GM12865 (cell line): ENCODE measurements around the gene ABL1.

ENCODE experiments used
- DNase-seq: peaks from one replicate; pipeline ENCODE4 v3.0.0; 2010; ENCODE audit warnings: low read depth
- H3K4me3 ChIP-seq: 2 replicates; pipeline ENCODE4 v1.5.1; 2011; ENCODE audit warnings: mild to moderate bottlenecking, low read depth, low read length, control low read depth
- CTCF ChIP-seq: IDR thresholded peaks from 2 replicates; pipeline ENCODE4 v1.5.1; 2011; ENCODE audit warnings: low read length, control low read depth, low read depth, inconsistent platforms; ENCODE audit not compliant: insufficient read depth; ENCODE audit errors: missing control alignments

Gene ABL1

GRCh38 chr9:130882696-130883225 is 47.7 kb downstream of the ABL1 start:
- DNase-seq = no peak
- no peak for TF ChIP-seq CTCF
- H3K4me3 ChIP-seq = no peak overlapping the region

GRCh38 chr9:130883479-130883878 is 48.4 kb downstream of the ABL1 start:
- TF ChIP-seq CTCF = no peak
- DNase-seq = no peak
- H3K4me3 ChIP-seq = no peak overlapping the region

GRCh38 chr9:130884111-130884531 is 49.1 kb downstream of the ABL1 start:
- TF ChIP-seq CTCF = no peak
- no peak for DNase-seq
- no peak overlapping the region for H3K4me3 ChIP-seq

GRCh38 chr9:130884542-130885483 is 49.8 kb downstream of the ABL1 start:
- no peak overlapping the region for H3K4me3 ChIP-seq
- no peak for DNase-seq

GRCh38 chr9:130885484-130886375 is 50.7 kb downstream of the ABL1 start:
- no peak for TF ChIP-seq CTCF
- DNase-seq = no peak
- no peak overlapping the region for H3K4me3 ChIP-seq

More at GRCh38 chr9:130884542-130885483, 49.8 kb downstream of the ABL1 start:
- no peak for TF ChIP-seq CTCF

- TF ChIP-seq CTCF = no peak
- no peak overlapping the region for H3K4me3 ChIP-seq
- no peak for DNase-seq
Measured at GRCh38 chr9:130886981-130887380, 51.9 kb downstream of the ABL1 start.
